ENCODE data around the gene HOXC9.

Gene HOXC9

DNA sequence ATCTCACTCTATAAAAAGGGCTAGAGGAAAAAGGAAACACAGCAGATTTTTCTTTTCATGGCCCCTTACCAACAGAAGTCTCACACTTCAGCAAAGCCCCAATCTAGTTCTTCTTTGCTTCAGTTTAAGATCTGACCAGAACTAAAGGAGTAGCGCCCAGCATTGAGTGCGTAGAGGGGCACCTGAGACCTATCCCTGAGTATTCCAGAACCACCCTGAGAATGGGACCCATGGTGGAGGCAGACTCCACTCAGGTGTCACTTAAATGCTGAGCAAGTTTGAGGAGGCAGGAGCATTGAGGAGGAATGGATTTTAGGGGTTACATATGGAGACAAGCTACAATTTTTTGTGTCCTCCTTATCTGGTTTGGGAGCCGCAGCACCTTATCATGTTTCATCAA, 28.8 kb upstream of the HOXC9 start:
- TF ChIP-seq, protein P1, sequence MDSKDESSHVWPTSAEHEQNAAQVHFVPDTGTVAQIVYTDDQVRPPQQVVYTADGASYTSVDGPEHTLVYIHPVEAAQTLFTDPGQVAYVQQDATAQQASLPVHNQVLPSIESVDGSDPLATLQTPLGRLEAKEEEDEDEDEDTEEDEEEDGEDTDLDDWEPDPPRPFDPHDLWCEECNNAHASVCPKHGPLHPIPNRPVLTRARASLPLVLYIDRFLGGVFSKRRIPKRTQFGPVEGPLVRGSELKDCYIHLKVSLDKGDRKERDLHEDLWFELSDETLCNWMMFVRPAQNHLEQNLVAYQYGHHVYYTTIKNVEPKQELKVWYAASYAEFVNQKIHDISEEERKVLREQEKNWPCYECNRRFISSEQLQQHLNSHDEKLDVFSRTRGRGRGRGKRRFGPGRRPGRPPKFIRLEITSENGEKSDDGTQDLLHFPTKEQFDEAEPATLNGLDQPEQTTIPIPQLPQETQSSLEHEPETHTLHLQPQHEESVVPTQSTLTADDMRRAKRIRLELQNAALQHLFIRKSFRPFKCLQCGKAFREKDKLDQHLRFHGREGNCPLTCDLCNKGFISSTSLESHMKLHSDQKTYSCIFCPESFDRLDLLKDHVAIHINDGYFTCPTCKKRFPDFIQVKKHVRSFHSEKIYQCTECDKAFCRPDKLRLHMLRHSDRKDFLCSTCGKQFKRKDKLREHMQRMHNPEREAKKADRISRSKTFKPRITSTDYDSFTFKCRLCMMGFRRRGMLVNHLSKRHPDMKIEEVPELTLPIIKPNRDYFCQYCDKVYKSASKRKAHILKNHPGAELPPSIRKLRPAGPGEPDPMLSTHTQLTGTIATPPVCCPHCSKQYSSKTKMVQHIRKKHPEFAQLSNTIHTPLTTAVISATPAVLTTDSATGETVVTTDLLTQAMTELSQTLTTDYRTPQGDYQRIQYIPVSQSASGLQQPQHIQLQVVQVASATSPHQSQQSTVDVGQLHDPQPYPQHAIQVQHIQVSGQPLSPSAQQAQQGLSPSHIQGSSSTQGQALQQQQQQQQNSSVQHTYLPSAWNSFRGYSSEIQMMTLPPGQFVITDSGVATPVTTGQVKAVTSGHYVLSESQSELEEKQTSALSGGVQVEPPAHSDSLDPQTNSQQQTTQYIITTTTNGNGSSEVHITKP (tag by site-specific recombination; IDR thresholded peaks at IDR 0.05): 0 out of 2 replicates have a peak, but pooled peaks have one; percentile 17
- TF ChIP-seq, protein P2, sequence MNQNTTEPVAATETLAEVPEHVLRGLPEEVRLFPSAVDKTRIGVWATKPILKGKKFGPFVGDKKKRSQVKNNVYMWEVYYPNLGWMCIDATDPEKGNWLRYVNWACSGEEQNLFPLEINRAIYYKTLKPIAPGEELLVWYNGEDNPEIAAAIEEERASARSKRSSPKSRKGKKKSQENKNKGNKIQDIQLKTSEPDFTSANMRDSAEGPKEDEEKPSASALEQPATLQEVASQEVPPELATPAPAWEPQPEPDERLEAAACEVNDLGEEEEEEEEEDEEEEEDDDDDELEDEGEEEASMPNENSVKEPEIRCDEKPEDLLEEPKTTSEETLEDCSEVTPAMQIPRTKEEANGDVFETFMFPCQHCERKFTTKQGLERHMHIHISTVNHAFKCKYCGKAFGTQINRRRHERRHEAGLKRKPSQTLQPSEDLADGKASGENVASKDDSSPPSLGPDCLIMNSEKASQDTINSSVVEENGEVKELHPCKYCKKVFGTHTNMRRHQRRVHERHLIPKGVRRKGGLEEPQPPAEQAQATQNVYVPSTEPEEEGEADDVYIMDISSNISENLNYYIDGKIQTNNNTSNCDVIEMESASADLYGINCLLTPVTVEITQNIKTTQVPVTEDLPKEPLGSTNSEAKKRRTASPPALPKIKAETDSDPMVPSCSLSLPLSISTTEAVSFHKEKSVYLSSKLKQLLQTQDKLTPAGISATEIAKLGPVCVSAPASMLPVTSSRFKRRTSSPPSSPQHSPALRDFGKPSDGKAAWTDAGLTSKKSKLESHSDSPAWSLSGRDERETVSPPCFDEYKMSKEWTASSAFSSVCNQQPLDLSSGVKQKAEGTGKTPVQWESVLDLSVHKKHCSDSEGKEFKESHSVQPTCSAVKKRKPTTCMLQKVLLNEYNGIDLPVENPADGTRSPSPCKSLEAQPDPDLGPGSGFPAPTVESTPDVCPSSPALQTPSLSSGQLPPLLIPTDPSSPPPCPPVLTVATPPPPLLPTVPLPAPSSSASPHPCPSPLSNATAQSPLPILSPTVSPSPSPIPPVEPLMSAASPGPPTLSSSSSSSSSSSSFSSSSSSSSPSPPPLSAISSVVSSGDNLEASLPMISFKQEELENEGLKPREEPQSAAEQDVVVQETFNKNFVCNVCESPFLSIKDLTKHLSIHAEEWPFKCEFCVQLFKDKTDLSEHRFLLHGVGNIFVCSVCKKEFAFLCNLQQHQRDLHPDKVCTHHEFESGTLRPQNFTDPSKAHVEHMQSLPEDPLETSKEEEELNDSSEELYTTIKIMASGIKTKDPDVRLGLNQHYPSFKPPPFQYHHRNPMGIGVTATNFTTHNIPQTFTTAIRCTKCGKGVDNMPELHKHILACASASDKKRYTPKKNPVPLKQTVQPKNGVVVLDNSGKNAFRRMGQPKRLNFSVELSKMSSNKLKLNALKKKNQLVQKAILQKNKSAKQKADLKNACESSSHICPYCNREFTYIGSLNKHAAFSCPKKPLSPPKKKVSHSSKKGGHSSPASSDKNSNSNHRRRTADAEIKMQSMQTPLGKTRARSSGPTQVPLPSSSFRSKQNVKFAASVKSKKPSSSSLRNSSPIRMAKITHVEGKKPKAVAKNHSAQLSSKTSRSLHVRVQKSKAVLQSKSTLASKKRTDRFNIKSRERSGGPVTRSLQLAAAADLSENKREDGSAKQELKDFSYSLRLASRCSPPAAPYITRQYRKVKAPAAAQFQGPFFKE (tag by site-specific recombination; IDR thresholded peaks at IDR 0.05; ENCODE audit: borderline replicate concordance): no peak
- TF ChIP-seq ZNF600 (tag by site-specific recombination; IDR thresholded peaks at IDR 0.05): peak; percentile 27; the same call in 1 of the 2 replicates
- no peak for TF ChIP-seq ZNF623 (tag by site-specific recombination; IDR thresholded peaks at IDR 0.05)
- no peak for TF ChIP-seq ZNF274 (IDR thresholded peaks at IDR 0.05; ENCODE audit: low read length)
- TF ChIP-seq ZNF274 (tag by site-specific recombination; IDR thresholded peaks at IDR 0.05; ENCODE audit: borderline replicate concordance): no peak
- TF ChIP-seq ZSCAN23 (tag by site-specific recombination; IDR thresholded peaks at IDR 0.05): no peak
- ChIA-PET CTCF (interaction anchor here (0.6 to 1.5 kb wide), 4 partner anchors 14 to 269 kb away, joined by 3 to 6 read pairs (median 4); partner anchors contain the start of gene HOXC10), POLR2A (no interaction called here)
- Histone ChIP-seq H3K36me3 (ENCODE audit: control insufficient read depth in 2 of 2, insufficient read depth in 1 of 2, low read length in 2 of 2) (no peaks in the 10 kb centered on the region), H3K27ac (ENCODE audit: extremely low read depth, low read depth, low read length) (no peak overlapping the region), H3K4me3 (ENCODE audit: low read depth, low read length) (no peak overlapping the region), H3K4me1 (ENCODE audit: control insufficient read depth, insufficient read depth, low read length) (peaks cover 62% of the 10 kb centered on the region), H3K9me3 (ENCODE audit: control insufficient read depth, insufficient read depth, low read depth, low read length) (no peaks in the 10 kb centered on the region)

DNA sequence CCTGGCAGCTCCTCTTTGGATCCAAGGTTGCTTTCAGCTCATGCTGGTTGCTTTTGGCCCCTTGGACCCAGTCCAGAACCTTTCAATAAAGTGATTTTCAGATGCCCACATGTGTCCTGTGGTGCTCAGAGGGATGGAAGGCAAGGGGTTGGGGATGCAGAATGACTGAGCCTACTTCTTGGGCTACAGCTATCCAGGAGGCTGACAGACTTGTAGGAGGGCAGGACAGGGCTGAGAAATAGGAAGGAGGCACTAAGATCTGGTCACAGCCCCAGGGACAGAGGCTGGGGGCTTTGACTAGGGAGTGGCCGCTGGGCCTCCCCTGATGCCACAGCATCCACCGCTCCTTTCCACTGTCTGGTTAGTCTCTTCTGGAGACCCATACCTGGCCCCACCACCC, 28.3 kb upstream of the HOXC9 start:
- Histone ChIP-seq H3K27ac (ENCODE audit: extremely low read depth, low read depth, low read length) (no peak overlapping the region), H3K4me1 (ENCODE audit: control insufficient read depth, insufficient read depth, low read length) (peaks cover 62% of the 10 kb centered on the region), H3K4me3 (ENCODE audit: low read depth, low read length) (no peak overlapping the region), H3K9me3 (ENCODE audit: control insufficient read depth, insufficient read depth, low read depth, low read length) (no peaks in the 10 kb centered on the region), H3K36me3 (ENCODE audit: control insufficient read depth in 2 of 2, insufficient read depth in 1 of 2, low read length in 2 of 2) (no peaks in the 10 kb centered on the region)
- CTCF ChIA-PET: interaction anchor here (0.6 to 1.5 kb wide), 4 partner anchors 13 to 270 kb away, joined by 3 to 6 read pairs (median 4); partner anchors contain the start of gene HOXC10
- POLR2A ChIA-PET: no interaction called here
- no peak for TF ChIP-seq ZBTB7A (tag by site-specific recombination; IDR thresholded peaks at IDR 0.05; ENCODE audit: low read depth)
- TF ChIP-seq ZNF518A (tag by site-specific recombination; conservative IDR thresholded peaks at IDR 0.05; ENCODE audit: low read depth): no peak
- no peak for TF ChIP-seq ZNF585B (tag by site-specific recombination; IDR thresholded peaks at IDR 0.05)
- TF ChIP-seq ZBTB17 (tag by site-specific recombination; IDR thresholded peaks at IDR 0.05): no peak
- TF ChIP-seq ZNF416 (tag by site-specific recombination; IDR thresholded peaks at IDR 0.05): no peak
- TF ChIP-seq, protein P3, sequence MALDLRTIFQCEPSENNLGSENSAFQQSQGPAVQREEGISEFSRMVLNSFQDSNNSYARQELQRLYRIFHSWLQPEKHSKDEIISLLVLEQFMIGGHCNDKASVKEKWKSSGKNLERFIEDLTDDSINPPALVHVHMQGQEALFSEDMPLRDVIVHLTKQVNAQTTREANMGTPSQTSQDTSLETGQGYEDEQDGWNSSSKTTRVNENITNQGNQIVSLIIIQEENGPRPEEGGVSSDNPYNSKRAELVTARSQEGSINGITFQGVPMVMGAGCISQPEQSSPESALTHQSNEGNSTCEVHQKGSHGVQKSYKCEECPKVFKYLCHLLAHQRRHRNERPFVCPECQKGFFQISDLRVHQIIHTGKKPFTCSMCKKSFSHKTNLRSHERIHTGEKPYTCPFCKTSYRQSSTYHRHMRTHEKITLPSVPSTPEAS (tag by site-specific recombination; IDR thresholded peaks at IDR 0.05): no peak
- TF ChIP-seq ZNF560 (tag by site-specific recombination; IDR thresholded peaks at IDR 0.05; ENCODE audit: borderline replicate concordance): no peak
- TF ChIP-seq ZNF658 (tag by site-specific recombination; IDR thresholded peaks at IDR 0.05): no peak
- TF ChIP-seq ZNF311 (tag by site-specific recombination; IDR thresholded peaks at IDR 0.05; ENCODE audit: borderline replicate concordance): no peak
- TF ChIP-seq ZNF37A (tag by site-specific recombination; IDR thresholded peaks at IDR 0.05): no peak
- no peak for TF ChIP-seq IKZF3 (tag by site-specific recombination; IDR thresholded peaks at IDR 0.05)
- TF ChIP-seq ZNF214 (tag by site-specific recombination; IDR thresholded peaks at IDR 0.05; ENCODE audit: borderline replicate concordance): no peak
- TF ChIP-seq ZNF843 (tag by site-specific recombination; IDR thresholded peaks at IDR 0.05): no peak

All from HEK293 (cell line).